Ishikawa (cell line): ENCODE measurements around the gene PTPRD.

Source experiments
- CEBPB ChIP-seq: IDR thresholded peaks from 2 replicates; pipeline ENCODE4 v1.6.1; 2012
- CREB1 ChIP-seq: IDR thresholded peaks from 2 replicates; pipeline ENCODE4 v1.6.1; 2012; ENCODE audit warnings: low read depth
- EGR1 ChIP-seq: IDR thresholded peaks from 2 replicates; pipeline ENCODE4 v1.6.1; 2012
- EP300 ChIP-seq: IDR thresholded peaks from 2 replicates; pipeline ENCODE4 v1.6.1; 2012; ENCODE audit warnings: borderline replicate concordance
- FOXM1 ChIP-seq: IDR thresholded peaks from 2 replicates; pipeline ENCODE4 v1.6.1; 2012; ENCODE audit warnings: low read depth, borderline replicate concordance
- MAX ChIP-seq: IDR thresholded peaks from 2 replicates; pipeline ENCODE4 v1.6.1; 2012
- NFIC ChIP-seq: IDR thresholded peaks from 2 replicates; pipeline ENCODE4 v1.6.1; 2012
- RAD21 ChIP-seq: IDR thresholded peaks from 2 replicates; pipeline ENCODE4 v1.6.1; 2012; ENCODE audit warnings: low read depth
- REST ChIP-seq: IDR thresholded peaks from 2 replicates; pipeline ENCODE4 v1.6.1; 2012; ENCODE audit warnings: low read depth, mild to moderate bottlenecking
- TAF1 ChIP-seq: IDR thresholded peaks from 2 replicates; pipeline ENCODE4 v1.6.1; 2012; ENCODE audit warnings: low read depth, mild to moderate bottlenecking
- TCF12 ChIP-seq: IDR thresholded peaks from 2 replicates; pipeline ENCODE4 v1.6.1; 2012; ENCODE audit warnings: low read depth
- TEAD4 ChIP-seq: IDR thresholded peaks from 2 replicates; pipeline ENCODE4 v1.6.1; 2012
- USF1 ChIP-seq: IDR thresholded peaks from 2 replicates; pipeline ENCODE4 v1.6.1; 2012
- YY1 ChIP-seq: IDR thresholded peaks from 2 replicates; pipeline ENCODE4 v1.6.1; 2012; ENCODE audit warnings: low read depth
- ZBTB7A ChIP-seq: IDR thresholded peaks from 2 replicates; pipeline ENCODE4 v1.6.1; 2012; ENCODE audit warnings: low read depth

Gene PTPRD

GRCh38 chr9:8457816-8458215 lies 2155.0 kb downstream of the PTPRD start:
- no peak for TF ChIP-seq FOXM1
- TF ChIP-seq MAX: no peak
- no peak for TF ChIP-seq USF1

- no peak for TF ChIP-seq NFIC
- no peak for TF ChIP-seq EP300
- TF ChIP-seq TAF1: no peak
- no peak for TF ChIP-seq REST
- no peak for TF ChIP-seq EGR1
- TF ChIP-seq YY1: no peak
- no peak for TF ChIP-seq USF1
- no peak for TF ChIP-seq FOXM1
- no peak for TF ChIP-seq ZBTB7A
- no peak for TF ChIP-seq TCF12
- TF ChIP-seq TEAD4: no peak
- TF ChIP-seq MAX: no peak
- no peak for TF ChIP-seq CEBPB
- TF ChIP-seq CREB1: no peak
- no peak for TF ChIP-seq RAD21
Observed at GRCh38 chr9:8457055-8457454, 2155.7 kb downstream of the PTPRD start.

- no peak for TF ChIP-seq REST
- TF ChIP-seq TEAD4: no peak
- no peak for TF ChIP-seq ZBTB7A
- TF ChIP-seq USF1: no peak
- TF ChIP-seq EP300: no peak
- no peak for TF ChIP-seq FOXM1
- TF ChIP-seq MAX: no peak
- TF ChIP-seq NFIC: no peak
Observed at GRCh38 chr9:8456344-8456743, 2156.5 kb downstream of the PTPRD start.

DNA sequence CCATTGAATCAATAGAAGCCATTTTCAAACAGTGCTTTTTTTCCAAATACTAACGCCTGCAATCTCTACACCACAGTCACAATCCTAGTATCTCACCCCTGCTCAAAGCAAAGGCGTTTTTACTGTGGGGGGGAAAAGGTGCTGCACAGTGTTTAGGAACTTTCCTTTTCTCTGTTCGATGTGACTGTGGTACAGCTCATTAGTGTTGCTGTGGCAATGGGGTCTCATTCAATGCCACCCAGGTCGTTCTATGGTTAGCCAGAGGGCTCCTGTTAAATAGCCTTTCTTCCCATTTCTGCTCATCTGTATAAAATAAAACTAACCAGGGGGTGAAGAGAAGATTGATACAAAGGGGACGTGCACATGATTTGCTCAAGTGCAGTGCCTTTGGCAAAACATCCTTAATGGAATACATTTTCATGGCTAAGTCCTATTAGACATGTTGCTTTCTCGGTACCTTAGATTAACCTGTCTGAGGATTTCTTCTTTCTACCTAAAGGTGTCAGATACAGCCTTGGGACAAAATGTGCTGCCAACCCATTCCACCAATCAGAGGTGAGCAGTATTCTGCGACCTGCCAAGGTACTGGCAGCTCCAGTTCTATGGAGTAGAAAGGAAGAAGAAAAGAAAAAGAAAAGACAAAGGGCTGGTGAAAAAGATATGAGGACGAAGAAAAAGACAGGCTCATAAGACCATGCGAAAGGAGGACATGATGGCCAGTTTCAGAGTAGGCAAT lies 2161.8 kb downstream of the PTPRD start:
- TF ChIP-seq YY1 (no peak), USF1 (no peak), REST (no peak), EGR1 (no peak), NFIC (no peak), TCF12 (no peak), RAD21 (no peak), TEAD4 (no peak), CEBPB (no peak), ZBTB7A (no peak), FOXM1 (no peak), EP300 (no peak), TAF1 (no peak)
